Subcutaneous abdominal adipose tissue (tissue), 5 donors: ENCODE results near the gene KIAA1586.

ENCODE experiments used
- H3K27ac ChIP-seq: one replicate; pipeline ENCODE4 v1.7.0; 2013; ENCODE audit warnings: low read depth, mild to moderate bottlenecking, inconsistent platforms, low read length, moderate library complexity
- H3K27me3 ChIP-seq, 5 donors: one replicate each; pipeline ENCODE4 v1.7.0; 2013; ENCODE audit warnings: low read length in 5 of 5, inconsistent platforms in 1 of 5; ENCODE audit not compliant: control insufficient read depth in 5 of 5, insufficient read depth in 4 of 5
- H3K36me3 ChIP-seq, 5 donors: one replicate each; pipeline ENCODE4 v1.7.0; 2013; ENCODE audit warnings: low read length in 5 of 5; ENCODE audit not compliant: control insufficient read depth in 5 of 5, insufficient read depth in 5 of 5
- H3K4me1 ChIP-seq, 5 donors: one replicate each; pipeline ENCODE4 v1.7.0; 2013; ENCODE audit warnings: low read length in 5 of 5, mild to moderate bottlenecking in 3 of 5, moderate library complexity in 1 of 5; ENCODE audit not compliant: control insufficient read depth in 5 of 5, insufficient read depth in 5 of 5
- H3K4me3 ChIP-seq, 5 donors: one replicate each; pipeline ENCODE4 v1.7.0; 2013; ENCODE audit warnings: low read length in 5 of 5, low read depth in 1 of 5
- H3K9ac ChIP-seq, 5 donors: one replicate each; pipeline ENCODE4 v1.7.0; 2013; ENCODE audit warnings: low read length in 5 of 5, mild to moderate bottlenecking in 4 of 5, moderate library complexity in 3 of 5
- H3K9me3 ChIP-seq, 5 donors: one replicate each; pipeline ENCODE4 v1.7.0; 2013; ENCODE audit warnings: low read length in 5 of 5; ENCODE audit not compliant: control insufficient read depth in 5 of 5
- donor health status: healthy.
- donor health status: healthy.
- donor health status: healthy.
- donor health status: healthy.
- donor health status: healthy.

Gene KIAA1586

GRCh38 chr6:57072108-57072507, 25.6 kb downstream of the KIAA1586 start:
- Histone ChIP-seq H3K27me3 (no peaks in the 10 kb centered on the region), H3K27ac (no peak overlapping the region), H3K4me1 (no peaks in the 10 kb centered on the region), H3K4me3 (no peak overlapping the region), H3K36me3 (peaks cover 0 to 4% (median 0%) of the 10 kb centered on the region in 5 donors), H3K9me3 (no peaks in the 10 kb centered on the region), H3K9ac (no peak overlapping the region)

GRCh38 chr6:57074383-57074782, 27.9 kb downstream of the KIAA1586 start:
- no peak overlapping the region for H3K27ac ChIP-seq
- no peaks in the 10 kb centered on the region for H3K9me3 ChIP-seq
- H3K4me3 ChIP-seq, result no peak overlapping the region
- H3K36me3 ChIP-seq, result peaks cover 0 to 4% (median 0%) of the 10 kb centered on the region in 5 donors
- H3K9ac ChIP-seq, result no peak overlapping the region
- no peaks in the 10 kb centered on the region for H3K27me3 ChIP-seq
- H3K4me1 ChIP-seq, result no peaks in the 10 kb centered on the region

GRCh38 chr6:57075092-57075491, 28.6 kb downstream of the KIAA1586 start:
- Histone ChIP-seq H3K4me1 (no peaks in the 10 kb centered on the region), H3K9ac (no peak overlapping the region), H3K27ac (no peak overlapping the region), H3K36me3 (peaks cover 0 to 4% (median 0%) of the 10 kb centered on the region in 5 donors), H3K27me3 (no peaks in the 10 kb centered on the region), H3K9me3 (no peaks in the 10 kb centered on the region), H3K4me3 (no peak overlapping the region)

- H3K27ac ChIP-seq, result no peak overlapping the region
- H3K4me3 ChIP-seq, result no peak overlapping the region
- peaks cover 0 to 4% (median 0%) of the 10 kb centered on the region in 5 donors for H3K36me3 ChIP-seq
- no peaks in the 10 kb centered on the region for H3K9me3 ChIP-seq
- no peak overlapping the region for H3K9ac ChIP-seq
- no peaks in the 10 kb centered on the region for H3K27me3 ChIP-seq
- peaks cover 0 to 5% (median 0%) of the 10 kb centered on the region in 5 donors for H3K4me1 ChIP-seq
Observed at GRCh38 chr6:57078531-57079207, 32.2 kb downstream of the KIAA1586 start.

- no peak overlapping the region for H3K9ac ChIP-seq
- no peak overlapping the region for H3K4me3 ChIP-seq
- H3K4me1 ChIP-seq, result peaks cover 2 to 9% (median 5%) of the 10 kb centered on the region in 5 donors
- H3K9me3 ChIP-seq, result no peaks in the 10 kb centered on the region
- H3K27ac ChIP-seq, result no peak overlapping the region
- H3K36me3 ChIP-seq, result no peaks in the 10 kb centered on the region
- no peaks in the 10 kb centered on the region for H3K27me3 ChIP-seq
Observed at GRCh38 chr6:57085471-57085870, 39.0 kb downstream of the KIAA1586 start.

- H3K36me3 ChIP-seq, result peaks cover 0 to 2% (median 0%) of the 10 kb centered on the region in 5 donors
- H3K27me3 ChIP-seq, result no peaks in the 10 kb centered on the region
- peaks cover 2 to 14% (median 11%) of the 10 kb centered on the region in 5 donors for H3K4me1 ChIP-seq
- no peak overlapping the region for H3K4me3 ChIP-seq
- no peaks in the 10 kb centered on the region for H3K9me3 ChIP-seq
- no peak overlapping the region for H3K9ac ChIP-seq
- no peak overlapping the region for H3K27ac ChIP-seq
Observed at GRCh38 chr6:57086843-57087242, 40.4 kb downstream of the KIAA1586 start.

- no peak overlapping the region for H3K27ac ChIP-seq
- H3K36me3 ChIP-seq, result peaks cover 0 to 6% (median 0%) of the 10 kb centered on the region in 5 donors
- no peaks in the 10 kb centered on the region for H3K27me3 ChIP-seq
- no peak overlapping the region for H3K9ac ChIP-seq
- no peaks in the 10 kb centered on the region for H3K9me3 ChIP-seq
- no peak overlapping the region for H3K4me3 ChIP-seq
- peaks cover 2 to 22% (median 16%) of the 10 kb centered on the region in 5 donors for H3K4me1 ChIP-seq
Observed at GRCh38 chr6:57087916-57088315, 41.4 kb downstream of the KIAA1586 start.

GRCh38 chr6:57089265-57089664, 42.8 kb downstream of the KIAA1586 start:
- peak overlapping the region; percentile 30 to 69 (median 65) for H3K4me3 ChIP-seq
- H3K27me3 ChIP-seq, result no peaks in the 10 kb centered on the region
- H3K4me1 ChIP-seq, result peaks cover 2 to 25% (median 22%) of the 10 kb centered on the region in 5 donors
- no peak overlapping the region for H3K27ac ChIP-seq
- H3K9ac ChIP-seq, result peak overlapping the region in 1 of 5 donors; percentile 7
- no peaks in the 10 kb centered on the region for H3K9me3 ChIP-seq
- H3K36me3 ChIP-seq, result peaks cover 0 to 6% (median 0%) of the 10 kb centered on the region in 5 donors

- Histone ChIP-seq H3K9me3 (no peaks in the 10 kb centered on the region), H3K4me1 (peaks cover 2 to 26% (median 22%) of the 10 kb centered on the region in 5 donors), H3K9ac (peak within 1 kb of the TSS in 4 of 5 donors; percentile 51 to 73 (median 64)), H3K27me3 (no peaks in the 10 kb centered on the region), H3K36me3 (peaks cover 0 to 6% (median 0%) of the 10 kb centered on the region in 5 donors), H3K27ac (peak within 1 kb of the TSS; percentile 54), H3K4me3 (peak within 1 kb of the TSS; percentile 58 to 69 (median 65))
Observed at GRCh38 chr6:57089687-57090457, 43.4 kb downstream of the KIAA1586 start, which contains the start of gene ZNF451. Gene ZNF451, plus strand, starts transcription at chr6:57090188. Its CDS starts 66 bp downstream, at chr6:57090254.
